Activated CD4-positive, CD25-positive, alpha-beta regulatory T cell treated with anti-CD3 and anti-CD28 coated beads, Interleukin-2, amount 50 U/mL, for 72 hours (primary cell): ENCODE measurements around the gene CCDC177.
A peak's percentile ranks its signal among the peaks of the same experiment; 100 is the strongest.
"Not testable (repeated sequence)": the region's sequence is repeated elsewhere in the genome, so short reads cannot be mapped to it uniquely, and the experiment has no call there.

Experiments
- DNase-seq: peaks from one replicate; pipeline ENCODE4 v3.0.0; 2021

Gene CCDC177

GRCh38 chr14:69599431-69599830, 24.8 kb upstream of the CCDC177 start:
- DNase-seq: not testable (repeated sequence)

- no peak for DNase-seq
These were observed 20.7 kb upstream of the CCDC177 start for GRCh38 chr14:69595336-69595735.

- DNase-seq: no peak
These were observed 20.2 kb upstream of the CCDC177 start for GRCh38 chr14:69594846-69595245.

DNA sequence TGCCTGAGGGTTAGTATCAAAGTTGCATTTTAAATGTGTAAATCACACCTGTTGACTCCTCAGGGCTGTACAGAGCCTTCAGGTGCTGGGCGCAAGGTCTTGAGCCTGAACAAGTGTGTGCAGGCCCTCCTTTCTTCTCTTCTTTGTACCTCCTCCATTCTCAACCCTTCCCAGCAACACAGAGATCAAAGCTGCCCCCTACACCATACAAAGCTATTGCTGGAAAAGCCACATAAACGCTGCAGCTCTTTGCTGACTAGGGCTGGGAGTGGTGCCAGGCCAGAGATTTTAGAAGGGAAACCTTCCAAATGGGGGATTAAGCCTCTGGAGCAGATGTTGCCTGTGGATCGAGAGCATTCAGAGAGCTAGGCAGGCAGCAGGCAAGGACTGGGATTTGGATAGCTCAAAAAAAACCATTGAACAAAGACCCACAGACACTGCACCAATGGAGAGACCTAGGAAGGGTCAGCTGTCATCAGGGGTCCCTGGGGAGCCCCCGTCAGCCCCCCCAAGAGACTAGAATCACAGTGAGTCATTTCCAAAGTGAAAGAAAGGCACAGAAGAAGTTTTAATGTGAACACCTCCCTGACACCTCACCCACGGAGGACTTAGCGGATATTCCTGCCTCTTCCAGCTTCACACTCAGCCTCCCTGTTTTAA, 18.5 kb upstream of the CCDC177 start:
- no peak for DNase-seq

GRCh38 chr14:69591317-69591716, 16.6 kb upstream of the CCDC177 start:
- DNase-seq: no peak

- DNase-seq: no peak
These were observed 12.7 kb upstream of the CCDC177 start for GRCh38 chr14:69587389-69587788.

- DNase-seq: no peak
These were observed 11.7 kb upstream of the CCDC177 start for GRCh38 chr14:69586404-69586803.

GRCh38 chr14:69584389-69584788, 9.7 kb upstream of the CCDC177 start:
- no peak for DNase-seq

DNA sequence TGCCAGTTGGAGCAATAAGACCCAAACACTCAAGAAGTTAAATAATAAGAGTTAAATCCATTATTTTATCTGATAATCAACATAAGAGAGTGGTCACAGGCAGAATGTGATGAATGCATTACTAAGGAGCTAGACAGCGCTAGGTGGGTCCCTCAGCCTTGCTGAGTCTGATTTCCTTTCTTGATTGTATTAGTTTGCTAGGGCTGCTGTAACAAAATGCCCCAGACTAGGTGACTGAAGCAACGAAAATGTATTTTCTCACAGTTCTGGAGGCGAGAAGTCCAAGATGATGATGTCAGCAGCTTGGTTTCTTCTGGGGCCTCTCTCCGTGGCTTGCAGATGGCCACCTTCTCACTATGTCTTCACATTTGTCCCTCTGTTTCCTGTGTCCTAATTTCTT, 8.2 kb upstream of the CCDC177 start:
- DNase-seq: no peak

DNA sequence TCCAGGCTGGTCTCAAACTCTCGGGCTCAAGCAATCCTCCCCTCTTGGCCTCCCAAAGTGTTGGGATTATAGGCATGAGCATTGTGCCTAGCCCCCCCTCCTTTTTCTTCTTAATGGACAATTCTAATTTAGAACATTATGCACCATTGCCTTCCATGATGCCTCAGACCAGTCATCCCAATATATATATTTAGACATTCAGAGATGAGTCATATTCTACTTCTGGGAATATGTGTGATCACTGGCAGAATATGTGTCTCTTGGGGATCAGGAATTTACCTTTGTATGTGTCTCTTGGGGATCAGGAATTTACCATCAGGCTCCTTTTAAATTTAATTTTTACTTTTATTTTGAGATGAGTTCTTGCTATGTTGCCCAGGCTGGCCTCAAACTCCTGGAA, 7.5 kb upstream of the CCDC177 start:
- DNase-seq: no peak

DNA sequence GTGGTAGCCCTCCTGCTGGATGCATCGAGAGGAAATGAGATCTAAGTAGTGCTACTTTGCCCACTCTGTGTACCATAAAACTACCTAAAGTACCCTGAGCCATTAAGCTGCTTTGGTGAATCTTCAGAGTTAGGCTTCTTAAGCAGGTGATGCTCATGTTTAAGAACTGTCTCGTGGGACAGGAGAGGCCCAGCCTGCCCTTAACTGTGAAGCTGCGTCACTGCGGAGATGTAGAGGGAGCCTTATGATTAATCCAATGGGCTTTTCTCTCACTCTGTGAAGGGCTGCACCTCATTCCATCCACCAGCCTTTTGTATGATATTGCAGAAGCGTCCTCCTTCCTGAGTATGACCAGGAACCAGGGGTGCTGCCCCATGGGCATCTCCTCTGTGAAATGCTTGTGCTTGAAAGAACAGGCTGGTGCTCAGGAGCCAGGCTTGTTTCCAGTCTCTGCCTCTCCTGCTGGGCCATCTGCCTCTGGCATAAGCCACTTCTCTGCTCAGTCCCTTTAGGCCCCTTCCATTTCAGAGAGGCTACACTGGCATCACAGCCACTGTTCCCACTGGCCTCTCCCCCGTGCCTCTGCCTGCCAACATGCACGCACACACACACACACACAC, 6.8 kb upstream of the CCDC177 start:
- DNase-seq: no peak

GRCh38 chr14:69580009-69580577, 5.4 kb upstream of the CCDC177 start:
- DNase-seq: no peak

- DNase-seq: no peak
These were observed 4.8 kb upstream of the CCDC177 start for GRCh38 chr14:69579476-69579875.

DNA sequence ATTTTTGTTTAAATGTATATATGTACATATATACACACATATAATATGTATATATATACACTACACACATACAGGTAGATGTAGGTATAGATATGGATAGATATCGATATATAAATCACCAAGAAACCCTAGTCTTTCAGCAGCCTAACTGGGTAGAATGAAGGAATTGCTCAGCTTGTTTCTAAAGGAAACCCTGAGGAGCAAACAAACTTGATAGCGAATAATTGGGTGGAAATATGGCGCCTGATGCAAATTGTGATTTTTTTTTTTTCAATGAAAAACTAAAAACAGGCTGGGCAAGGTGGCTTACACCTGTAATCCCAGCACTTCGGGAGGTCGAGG, 254 bp upstream of the CCDC177 start:
- DNase-seq: no peak

GRCh38 chr14:69573831-69574262, 824 bp downstream of the CCDC177 start:
- no peak for DNase-seq

DNA sequence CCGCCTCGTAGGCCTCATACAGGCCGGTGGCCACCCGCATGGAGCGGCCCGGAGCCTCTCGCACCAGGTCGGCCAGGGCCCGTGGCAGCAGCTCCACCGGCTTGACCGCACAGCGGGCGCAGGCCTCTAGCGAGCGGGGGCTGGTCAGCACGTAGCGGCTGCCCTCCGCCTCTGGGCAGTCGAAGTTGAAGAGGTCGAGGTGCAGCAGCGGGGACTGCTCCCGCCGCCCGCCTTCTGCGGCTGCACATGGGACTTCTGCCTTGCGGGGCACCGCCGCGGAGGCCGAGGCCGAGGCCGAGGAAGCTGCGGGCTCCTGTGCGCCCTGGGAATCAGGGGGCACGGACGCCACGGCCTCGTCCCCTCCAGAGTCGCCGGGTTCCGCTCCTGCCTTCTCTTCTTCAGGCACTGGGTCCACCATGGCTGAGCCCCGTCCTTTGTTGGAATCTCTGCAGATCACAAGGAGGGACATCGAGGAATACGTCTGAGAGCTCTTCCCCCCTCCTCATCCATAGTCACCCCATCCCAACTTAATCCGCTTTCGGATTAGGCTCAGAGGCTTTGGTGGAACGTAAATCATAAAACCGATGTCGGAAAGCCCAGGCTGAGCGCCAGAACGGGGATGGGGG, 1.4 kb downstream of the CCDC177 start:
- DNase-seq: peak; percentile 30

DNA sequence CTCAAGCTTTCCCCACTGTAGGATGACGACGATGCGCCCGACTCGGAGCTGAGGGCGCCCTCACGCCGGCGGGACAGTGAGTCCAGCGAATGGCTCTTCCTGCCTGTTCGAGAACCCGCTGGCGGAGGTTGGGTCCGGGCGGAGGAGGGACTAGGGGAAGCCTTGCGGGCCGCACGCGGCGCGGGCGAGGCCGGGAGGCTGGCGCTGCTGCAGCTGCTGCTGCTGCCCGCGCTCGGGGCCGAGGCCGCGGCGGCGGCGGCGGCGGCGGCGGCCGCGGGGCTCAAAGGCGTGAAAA, 1.9 kb downstream of the CCDC177 start:
- no peak for DNase-seq

GRCh38 chr14:69572030-69572840, 2.4 kb downstream of the CCDC177 start:
- DNase-seq: no peak

DNA sequence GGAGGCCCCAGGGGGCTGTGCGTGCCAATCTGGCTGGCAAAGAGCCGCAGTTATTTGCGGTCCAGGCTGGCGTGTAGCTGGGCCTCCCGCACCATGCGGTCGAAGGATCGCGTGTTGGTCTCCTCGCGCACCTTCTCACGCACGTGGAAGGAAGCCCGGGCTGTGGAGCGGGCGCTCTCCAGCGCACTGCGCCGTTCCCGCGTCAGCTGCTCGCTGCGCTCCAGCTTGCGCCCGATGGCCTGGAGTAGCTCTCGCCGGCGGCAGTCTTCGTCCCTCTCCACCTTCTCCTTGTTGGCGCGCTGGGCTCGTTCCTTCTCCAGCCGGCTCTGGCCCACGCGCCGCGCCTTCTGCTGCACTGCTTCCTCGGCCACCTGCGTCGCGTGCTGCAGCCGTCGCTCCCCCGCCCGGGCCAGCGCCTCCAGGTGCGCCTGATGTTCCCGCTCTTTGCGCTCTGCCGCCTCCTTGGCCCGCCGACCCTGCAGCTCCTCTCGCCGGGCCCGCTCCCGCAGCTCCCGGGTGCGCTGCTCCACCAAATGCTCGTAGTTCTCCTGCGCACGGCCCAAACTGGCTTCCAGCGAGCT, 3.1 kb downstream of the CCDC177 start:
- DNase-seq: no peak

GRCh38 chr14:69570836-69571330, 3.8 kb downstream of the CCDC177 start:
- DNase-seq: no peak

DNA sequence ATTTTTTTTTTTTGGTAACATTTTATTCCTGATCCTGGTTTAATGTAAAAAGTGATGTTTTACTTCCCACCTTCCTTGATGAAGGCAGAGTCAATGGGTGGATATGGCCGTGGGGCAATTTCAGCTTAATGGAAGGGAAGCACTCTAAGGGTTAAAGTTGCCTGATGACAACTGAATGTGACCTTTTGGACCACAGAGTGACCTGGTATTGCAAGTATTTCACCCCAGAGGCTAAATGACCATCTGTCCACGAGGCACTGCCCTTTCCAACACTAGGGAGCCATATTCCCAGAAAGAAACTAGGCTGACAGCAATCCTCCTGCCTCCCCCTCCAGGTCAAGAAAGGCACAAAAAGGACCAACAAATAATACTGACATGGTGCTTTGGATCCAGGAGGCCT, 4.8 kb downstream of the CCDC177 start:
- no peak for DNase-seq

GRCh38 chr14:69567563-69567962, 7.1 kb downstream of the CCDC177 start:
- DNase-seq: no peak

DNA sequence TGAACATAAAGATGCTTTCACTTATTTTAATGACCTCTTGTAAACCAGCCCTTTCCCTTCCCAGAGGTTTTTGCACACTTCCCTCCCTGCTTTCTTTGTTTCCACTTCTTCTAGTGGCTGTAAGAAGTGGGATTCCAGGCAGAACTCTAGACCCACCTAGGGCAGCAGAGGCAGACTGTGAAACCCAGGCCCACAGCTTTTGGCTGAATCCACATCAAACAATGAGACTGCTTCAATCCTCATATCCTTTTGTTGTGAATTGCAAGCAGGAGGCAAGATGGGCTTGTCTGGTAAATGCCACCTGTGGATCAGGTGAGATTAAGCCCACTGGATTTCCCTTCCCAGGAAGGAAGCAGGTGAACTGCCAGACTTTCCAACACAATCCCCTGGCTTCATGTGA, 12.8 kb downstream of the CCDC177 start:
- no peak for DNase-seq
